EH (cell line): Measurements from ENCODE around the gene NT5DC4.

Source experiments
- DNase-seq: peaks from one replicate; pipeline ENCODE4 v3.0.0-alpha.2; 2015; ENCODE audit warnings: low read depth

Gene NT5DC4

GRCh38 chr2:112723995-112724394 is 3.2 kb downstream of the NT5DC4 start:
- no peak for DNase-seq

- peak; percentile 29 for DNase-seq
Observed at GRCh38 chr2:112724591-112725525, 4.0 kb downstream of the NT5DC4 start.

- no peak for DNase-seq
Observed at GRCh38 chr2:112725545-112726457, 5.0 kb downstream of the NT5DC4 start.

- peak; percentile 89 for DNase-seq
Observed at GRCh38 chr2:112726487-112727190, 5.8 kb downstream of the NT5DC4 start.

GRCh38 chr2:112727276-112728028 is 6.6 kb downstream of the NT5DC4 start:
- DNase-seq = no peak

- DNase-seq = no peak
Observed at GRCh38 chr2:112728029-112728362, 7.2 kb downstream of the NT5DC4 start.

GRCh38 chr2:112728378-112729175 is 7.8 kb downstream of the NT5DC4 start:
- peak; percentile 18 for DNase-seq

- no peak for DNase-seq
Observed at GRCh38 chr2:112730216-112730615, 9.4 kb downstream of the NT5DC4 start.

- DNase-seq = peak; percentile 26
Observed at GRCh38 chr2:112730791-112731190, 10.0 kb downstream of the NT5DC4 start.

GRCh38 chr2:112731479-112731878 is 10.7 kb downstream of the NT5DC4 start:
- no peak for DNase-seq

- no peak for DNase-seq
Observed at GRCh38 chr2:112733456-112733855, 12.6 kb downstream of the NT5DC4 start.

- DNase-seq = no peak
Observed at GRCh38 chr2:112733871-112734270, 13.1 kb downstream of the NT5DC4 start.

- no peak for DNase-seq
Observed at GRCh38 chr2:112737542-112738232, 16.9 kb downstream of the NT5DC4 start.

- DNase-seq = no peak
Observed at GRCh38 chr2:112740527-112740926, 19.7 kb downstream of the NT5DC4 start.

- peak; percentile 84 for DNase-seq
Observed at GRCh38 chr2:112749755-112750559, 29.1 kb downstream of the NT5DC4 start.

- peak; percentile 83 for DNase-seq
Observed at GRCh38 chr2:112750560-112750843, 29.7 kb downstream of the NT5DC4 start.

- peak; percentile 59 for DNase-seq
Observed at GRCh38 chr2:112751451-112752197, 30.8 kb downstream of the NT5DC4 start.

GRCh38 chr2:112752667-112753066 is 31.8 kb downstream of the NT5DC4 start:
- no peak for DNase-seq

- no peak for DNase-seq
Observed at GRCh38 chr2:112754564-112754963, 33.7 kb downstream of the NT5DC4 start.
